Peyer's patch (tissue), 4 donors: Measurements from ENCODE around the gene ING3. TPM values are rescaled to one million over a fixed set of nuclear protein-coding genes. Genes with fewer than 3 reads are reported as not detected.

Experiments
- DNase-seq, 3 donors: peaks; one replicate each; pipeline ENCODE4 v3.0.0-alpha.2; 2017 to 2019
- H3K27ac ChIP-seq, 4 donors: fragments of 200-600 bp; sonication (generic); one replicate each; pipeline ENCODE4 v1.5.1; 2016 to 2019
- H3K27me3 ChIP-seq, 2 donors: fragments of 200-600 bp; sonication (generic); one replicate each; pipeline ENCODE4 v1.5.1; 2019
- H3K36me3 ChIP-seq, 3 donors: fragments of 200-600 bp; sonication (generic); one replicate each; pipeline ENCODE4 v1.5.1; 2016 to 2019
- H3K4me1 ChIP-seq, 4 donors: fragments of 200-600 bp; sonication (generic); one replicate each; pipeline ENCODE4 v1.5.1; 2016 to 2019
- H3K4me3 ChIP-seq, 4 donors: fragments of 200-600 bp; sonication (generic); 1 replicate in 3 of 4; 2 replicates in 1 of 4; pipeline ENCODE4 v1.5.1; 2016 to 2019; ENCODE audit warnings: mild to moderate bottlenecking in 1 of 4
- H3K9me3 ChIP-seq, 4 donors: fragments of 200-600 bp; sonication (generic); one replicate each; pipeline ENCODE4 v1.5.1; 2016 to 2019; ENCODE audit warnings: mild to moderate bottlenecking in 1 of 4
- CTCF ChIP-seq, 6 experiments: fragments of 450-650 bp in 4 of 6; fragments of 200-600 bp in 2 of 6; sonication (generic) in 1 of 6; IDR thresholded peaks; one replicate each; pipeline ENCODE4 v1.5.1; 2017 to 2019; ENCODE audit warnings: antibody characterized with exemption in 6 of 6, mild to moderate bottlenecking in 3 of 6, moderate library complexity in 1 of 6
- POLR2A ChIP-seq, 2 donors: fragments of 450-650 bp; IDR thresholded peaks; one replicate each; pipeline ENCODE4 v1.5.1; 2017; ENCODE audit warnings: antibody characterized with exemption in 2 of 2, mild to moderate bottlenecking in 2 of 2, moderate library complexity in 2 of 2
- total RNA-seq, 4 donors: library from RNA; depleted of rRNA; stranded (reverse); fragments of >200 nt; gene quantifications; one replicate each; pipeline ENCODE4 v1.1.0, GENCODE V29; 2016

The ING3 gene
- 10 to 100 TPM; 17.9 to 24.8 (median 22.7) TPM for total RNA-seq

GRCh38 chr7:120950539-120951308 lies at the start of gene ING3:
ING3 (plus strand) TSS chr7:120950777; CDS start chr7:120950897, 120 bp downstream.
- peak; percentile 97 to 99 (median 99) for DNase-seq
- H3K9me3 ChIP-seq: no peaks in the 10 kb centered on the region
- peak within 1 kb of the TSS; percentile 92 to 99 (median 96) for H3K27ac ChIP-seq
- peak within 1 kb of the TSS; percentile 55 to 80 (median 68) for H3K4me3 ChIP-seq
- peaks cover 0 to 25% (median 0%) of the 10 kb centered on the region in 3 donors for H3K36me3 ChIP-seq
- TF ChIP-seq POLR2A (IDR thresholded peaks at IDR 0.05): peak; percentile 24 to 59
- TF ChIP-seq CTCF (IDR thresholded peaks at IDR 0.05): peak in 1 of 6 experiments; percentile 21
- H3K27me3 ChIP-seq: no peaks in the 10 kb centered on the region
- peaks cover 0 to 15% (median 0%) of the 10 kb centered on the region in 4 donors for H3K4me1 ChIP-seq

GRCh38 chr7:120915314-120916105 lies 35.1 kb upstream of the ING3 start:
- Histone ChIP-seq H3K4me1 (no peaks in the 10 kb centered on the region), H3K27ac (no peak overlapping the region), H3K9me3 (no peaks in the 10 kb centered on the region), H3K27me3 (no peaks in the 10 kb centered on the region), H3K36me3 (no peaks in the 10 kb centered on the region), H3K4me3 (no peak overlapping the region)
- no peak for DNase-seq
- TF ChIP-seq POLR2A (IDR thresholded peaks at IDR 0.05) (no peak), CTCF (IDR thresholded peaks at IDR 0.05) (no peak)

GRCh38 chr7:120916121-120916520 lies 34.5 kb upstream of the ING3 start:
- no peak for TF ChIP-seq CTCF (IDR thresholded peaks at IDR 0.05)
- no peak for TF ChIP-seq POLR2A (IDR thresholded peaks at IDR 0.05)
- Histone ChIP-seq H3K4me3 (no peak overlapping the region), H3K36me3 (no peaks in the 10 kb centered on the region), H3K27me3 (no peaks in the 10 kb centered on the region), H3K4me1 (no peaks in the 10 kb centered on the region), H3K9me3 (no peaks in the 10 kb centered on the region), H3K27ac (no peak overlapping the region)
- no peak for DNase-seq

- Histone ChIP-seq H3K27ac (no peak overlapping the region), H3K27me3 (no peaks in the 10 kb centered on the region), H3K36me3 (no peaks in the 10 kb centered on the region)
These were observed 34.0 kb upstream of the ING3 start for GRCh38 chr7:120916538-120916937.

GRCh38 chr7:120919466-120919865 lies 31.1 kb upstream of the ING3 start:
- Histone ChIP-seq H3K36me3 (no peaks in the 10 kb centered on the region), H3K27me3 (no peaks in the 10 kb centered on the region), H3K4me3 (no peak overlapping the region), H3K9me3 (no peaks in the 10 kb centered on the region), H3K4me1 (no peaks in the 10 kb centered on the region), H3K27ac (no peak overlapping the region)
- DNase-seq: no peak
- TF ChIP-seq CTCF (IDR thresholded peaks at IDR 0.05) (no peak), POLR2A (IDR thresholded peaks at IDR 0.05) (no peak)

More at GRCh38 chr7:120916538-120916937, 34.0 kb upstream of the ING3 start:
- Histone ChIP-seq H3K4me3 (no peak overlapping the region), H3K4me1 (no peaks in the 10 kb centered on the region), H3K9me3 (no peaks in the 10 kb centered on the region)
- TF ChIP-seq POLR2A (IDR thresholded peaks at IDR 0.05) (no peak), CTCF (IDR thresholded peaks at IDR 0.05) (no peak)
- no peak for DNase-seq
